OCI-LY3 (cell line): Measurements from ENCODE around the gene GSS.

Source experiments
- H2AFZ ChIP-seq: fragments of 200-600, 300-600 bp; shearing (Covaris generic); 2 replicates; pipeline ENCODE4 v1.6.0; 2014; ENCODE audit warnings: antibody characterized with exemption, low read depth, low read length
- H3K27ac ChIP-seq: fragments of 200-600, 300-600 bp; sonication (generic); 2 replicates; pipeline ENCODE4 v1.5.1; 2014; ENCODE audit warnings: mild to moderate bottlenecking, low read length, moderate library complexity, mixed read lengths
- H3K27me3 ChIP-seq: fragments of 200-600, 300-600 bp; sonication (generic); 2 replicates; pipeline ENCODE4 v1.6.1; 2014; ENCODE audit warnings: low read depth, low read length, mixed read lengths
- H3K36me3 ChIP-seq: fragments of 200-600, 300-600 bp; sonication (generic); replicated peaks from 2 replicates; pipeline ENCODE3; 2014; ENCODE audit warnings: low read depth, low read length, mixed read lengths
- H3K4me1 ChIP-seq: fragments of 300-600, 200-600 bp; sonication (generic); 2 replicates; pipeline ENCODE4 v1.6.1; 2014; ENCODE audit warnings: low read length, mixed read lengths
- H3K4me2 ChIP-seq: fragments of 200-600, 300-600 bp; sonication (generic); 2 replicates; pipeline ENCODE4 v1.6.1; 2014; ENCODE audit warnings: low read length, mixed read lengths
- H3K4me3 ChIP-seq: fragments of 300-600, 200-600 bp; sonication (generic); 2 replicates; pipeline ENCODE4 v1.5.1; 2014; ENCODE audit warnings: antibody characterized with exemption, mild to moderate bottlenecking, low read length, moderate library complexity
- H3K79me2 ChIP-seq: fragments of 300-600, 200-600 bp; shearing (Covaris generic); 2 replicates; pipeline ENCODE4 v1.6.1; 2014; ENCODE audit warnings: mild to moderate bottlenecking, low read length, mixed read lengths
- H3K9ac ChIP-seq: fragments of 300-600, 200-600 bp; shearing (Covaris generic); 2 replicates; pipeline ENCODE4 v1.6.0; 2014; ENCODE audit warnings: mild to moderate bottlenecking, low read length, moderate library complexity
- H3K9me3 ChIP-seq: fragments of 200-600, 300-600 bp; shearing (Covaris generic); 2 replicates; pipeline ENCODE4 v1.6.1; 2014; ENCODE audit warnings: low read length, mixed read lengths; ENCODE audit not compliant: insufficient read depth
- H4K20me1 ChIP-seq: fragments of 200-600, 300-600 bp; sonication (generic); 2 replicates; pipeline ENCODE4 v1.6.1; 2016; ENCODE audit warnings: low read length, mixed read lengths; ENCODE audit not compliant: insufficient read depth
- EZH2phosphoT487 ChIP-seq: fragments of 200-600 bp; shearing (Covaris generic); IDR thresholded peaks from 2 replicates; pipeline ENCODE4 v1.6.1; 2018; ENCODE audit warnings: antibody characterized with exemption, mixed run types, low read depth
- TF ChIP-seq, protein P1 (sequence below): fragments of 200-600, 300-600 bp; sonication (generic); IDR thresholded peaks from 2 replicates; pipeline ENCODE4 v1.5.1; 2014; ENCODE audit warnings: antibody characterized with exemption, low read length, low read depth

The GSS gene

DNA sequence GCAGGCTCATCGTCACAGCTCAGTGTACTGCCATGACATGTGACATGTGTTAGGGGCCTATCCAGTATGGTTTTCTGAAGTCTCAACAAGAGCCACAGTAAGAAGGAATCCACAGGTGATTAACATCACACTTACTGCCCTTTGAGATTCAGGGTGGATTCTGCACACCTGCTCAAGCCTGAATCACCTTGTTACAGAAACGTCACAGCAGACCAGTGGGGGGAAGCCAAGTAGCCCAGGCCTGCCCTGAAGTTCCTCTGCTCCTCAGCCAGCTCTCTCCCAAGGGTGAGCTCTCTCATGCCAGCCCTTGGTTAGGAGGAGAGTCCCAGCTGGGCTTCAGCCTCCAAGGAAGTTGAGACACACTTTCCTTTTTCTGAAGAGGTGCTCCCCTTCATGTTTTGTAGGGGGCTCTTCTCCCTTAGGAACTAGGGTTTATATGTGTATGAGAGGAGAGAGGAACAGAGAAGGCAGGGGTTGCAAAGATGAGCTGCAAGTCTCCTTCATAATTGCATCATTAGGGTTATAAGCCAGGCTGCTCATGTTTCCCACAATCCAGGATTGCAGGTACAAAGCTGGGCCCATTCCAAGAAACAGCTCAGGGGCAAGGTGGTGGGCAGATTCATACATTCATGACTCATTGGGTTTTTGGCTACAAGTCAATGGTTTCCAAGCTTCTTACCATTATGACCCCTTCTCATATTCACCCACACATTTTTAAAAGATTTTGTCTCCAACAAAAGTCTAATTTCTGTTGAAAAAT, 11.6 kb downstream of the GSS start:
- Histone ChIP-seq H3K9ac (no peak overlapping the region), H3K27ac (no peak overlapping the region), H3K36me3 (peaks cover 31% of the 10 kb centered on the region), H3K27me3 (no peaks in the 10 kb centered on the region), H3K4me1 (no peaks in the 10 kb centered on the region), H3K9me3 (no peaks in the 10 kb centered on the region), H4K20me1 (no peaks in the 10 kb centered on the region), H3K4me3 (no peak overlapping the region), H2AFZ (no peak overlapping the region), H3K79me2 (no peaks in the 10 kb centered on the region), H3K4me2 (no peak overlapping the region)
- no peak for TF ChIP-seq EZH2phosphoT487
- TF ChIP-seq, protein P1, sequence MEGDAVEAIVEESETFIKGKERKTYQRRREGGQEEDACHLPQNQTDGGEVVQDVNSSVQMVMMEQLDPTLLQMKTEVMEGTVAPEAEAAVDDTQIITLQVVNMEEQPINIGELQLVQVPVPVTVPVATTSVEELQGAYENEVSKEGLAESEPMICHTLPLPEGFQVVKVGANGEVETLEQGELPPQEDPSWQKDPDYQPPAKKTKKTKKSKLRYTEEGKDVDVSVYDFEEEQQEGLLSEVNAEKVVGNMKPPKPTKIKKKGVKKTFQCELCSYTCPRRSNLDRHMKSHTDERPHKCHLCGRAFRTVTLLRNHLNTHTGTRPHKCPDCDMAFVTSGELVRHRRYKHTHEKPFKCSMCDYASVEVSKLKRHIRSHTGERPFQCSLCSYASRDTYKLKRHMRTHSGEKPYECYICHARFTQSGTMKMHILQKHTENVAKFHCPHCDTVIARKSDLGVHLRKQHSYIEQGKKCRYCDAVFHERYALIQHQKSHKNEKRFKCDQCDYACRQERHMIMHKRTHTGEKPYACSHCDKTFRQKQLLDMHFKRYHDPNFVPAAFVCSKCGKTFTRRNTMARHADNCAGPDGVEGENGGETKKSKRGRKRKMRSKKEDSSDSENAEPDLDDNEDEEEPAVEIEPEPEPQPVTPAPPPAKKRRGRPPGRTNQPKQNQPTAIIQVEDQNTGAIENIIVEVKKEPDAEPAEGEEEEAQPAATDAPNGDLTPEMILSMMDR, result no peak

DNA sequence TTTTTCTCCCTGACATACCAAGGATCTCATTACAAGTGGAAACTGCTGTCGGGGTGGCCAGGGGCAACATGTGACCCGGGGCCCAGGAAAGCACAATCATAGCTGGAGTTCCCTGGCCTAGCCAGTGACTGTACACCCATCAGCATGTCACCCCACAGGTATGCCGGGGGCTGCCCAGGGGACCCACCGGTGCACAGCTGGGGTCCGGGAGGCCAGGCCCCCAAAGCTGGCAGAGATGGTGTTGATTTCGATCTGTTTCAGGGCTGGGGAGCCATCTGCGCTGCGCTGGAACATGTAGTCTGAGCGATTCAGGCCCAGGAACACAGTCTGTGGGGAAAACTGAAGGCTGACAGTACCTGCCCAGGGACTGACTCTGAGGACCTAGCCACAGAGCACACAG, 13.3 kb downstream of the GSS start:
- H3K9me3 ChIP-seq, result no peaks in the 10 kb centered on the region
- H3K4me2 ChIP-seq, result no peak overlapping the region
- no peaks in the 10 kb centered on the region for H4K20me1 ChIP-seq
- H3K4me1 ChIP-seq, result no peaks in the 10 kb centered on the region
- peaks cover 39% of the 10 kb centered on the region for H3K36me3 ChIP-seq
- H3K4me3 ChIP-seq, result no peak overlapping the region
- H3K27me3 ChIP-seq, result no peaks in the 10 kb centered on the region
- no peak overlapping the region for H3K9ac ChIP-seq
- no peak overlapping the region for H2AFZ ChIP-seq
- H3K27ac ChIP-seq, result no peak overlapping the region
- TF ChIP-seq, protein P1, result no peak
- no peaks in the 10 kb centered on the region for H3K79me2 ChIP-seq

DNA sequence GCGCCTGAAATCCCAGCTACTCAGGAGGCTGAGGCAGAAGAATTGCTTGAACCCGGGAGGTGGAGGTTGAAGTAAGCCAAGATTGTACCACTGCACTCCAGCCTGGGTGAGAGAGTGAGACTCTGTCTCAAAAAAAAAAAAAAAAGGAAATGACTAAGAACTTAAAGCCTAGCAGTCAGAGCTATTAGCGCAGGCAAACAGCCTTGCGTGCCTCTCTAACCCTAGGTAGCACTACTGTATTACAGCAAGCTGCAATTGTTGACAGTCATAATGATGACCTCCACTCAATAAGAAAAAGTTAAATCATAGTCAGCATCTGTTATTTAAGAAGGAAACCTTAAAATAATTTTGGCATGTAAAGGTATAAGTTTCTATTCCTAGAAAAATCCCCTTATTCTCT, 14.4 kb downstream of the GSS start:
- no peaks in the 10 kb centered on the region for H3K27me3 ChIP-seq
- no peak overlapping the region for H3K9ac ChIP-seq
- H3K36me3 ChIP-seq, result peaks cover 41% of the 10 kb centered on the region
- no peak for TF ChIP-seq EZH2phosphoT487
- TF ChIP-seq, protein P1, result no peak
- H3K9me3 ChIP-seq, result no peaks in the 10 kb centered on the region
- H3K79me2 ChIP-seq, result no peaks in the 10 kb centered on the region
- no peak overlapping the region for H3K4me2 ChIP-seq
- H3K27ac ChIP-seq, result no peak overlapping the region
- no peak overlapping the region for H2AFZ ChIP-seq
- no peaks in the 10 kb centered on the region for H4K20me1 ChIP-seq
- no peaks in the 10 kb centered on the region for H3K4me1 ChIP-seq
- H3K4me3 ChIP-seq, result no peak overlapping the region

DNA sequence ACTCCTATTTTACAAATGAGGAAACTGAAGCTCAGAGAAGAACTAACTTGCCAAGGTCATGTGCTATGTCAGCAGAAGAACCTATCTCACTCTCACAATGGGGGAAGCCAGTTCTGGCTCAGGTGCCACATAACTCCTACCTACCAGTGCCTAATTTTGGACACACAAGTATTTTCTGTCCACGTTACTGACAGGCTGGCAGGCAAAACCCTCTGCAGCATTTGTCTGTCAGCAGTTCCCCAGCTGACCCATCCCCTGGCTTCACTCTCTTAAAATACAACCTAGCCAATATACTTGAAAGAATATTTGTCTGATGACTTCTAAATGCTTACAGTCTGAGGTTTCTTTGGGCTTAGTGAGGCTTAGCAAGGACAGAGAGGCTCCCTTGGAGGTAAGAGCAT, 15.5 kb downstream of the GSS start:
- no peaks in the 10 kb centered on the region for H3K4me1 ChIP-seq
- H2AFZ ChIP-seq, result no peak overlapping the region
- TF ChIP-seq, protein P1, result no peak
- TF ChIP-seq EZH2phosphoT487, result no peak
- no peak overlapping the region for H3K9ac ChIP-seq
- no peaks in the 10 kb centered on the region for H4K20me1 ChIP-seq
- H3K79me2 ChIP-seq, result no peaks in the 10 kb centered on the region
- no peak overlapping the region for H3K4me2 ChIP-seq
- H3K27me3 ChIP-seq, result no peaks in the 10 kb centered on the region
- H3K27ac ChIP-seq, result no peak overlapping the region
- no peaks in the 10 kb centered on the region for H3K9me3 ChIP-seq
- peaks cover 43% of the 10 kb centered on the region for H3K36me3 ChIP-seq
- no peak overlapping the region for H3K4me3 ChIP-seq
